Fibroblast of gingiva (primary cell): ENCODE results near the gene AGT.
"Not testable (repeated sequence)": the region's sequence is repeated elsewhere in the genome, so short reads cannot be mapped to it uniquely, and the experiment has no call there.

Experiments used
- DNase-seq: peaks from one replicate; pipeline ENCODE4 v3.0.0-alpha.2; 2011; ENCODE audit warnings: low read depth

The AGT gene

GRCh38 chr1:230706887-230707731, 6.8 kb downstream of the AGT start:
- no peak for DNase-seq

- no peak for DNase-seq
These were observed 7.8 kb downstream of the AGT start for GRCh38 chr1:230706020-230706699.

GRCh38 chr1:230705289-230706019, 8.5 kb downstream of the AGT start:
- DNase-seq, result no peak

- no peak for DNase-seq
These were observed 9.1 kb downstream of the AGT start for GRCh38 chr1:230704830-230705229.

GRCh38 chr1:230703679-230704385, 10.1 kb downstream of the AGT start:
- no peak for DNase-seq

GRCh38 chr1:230702934-230703678, 10.8 kb downstream of the AGT start:
- no peak for DNase-seq

- no peak for DNase-seq
These were observed 11.8 kb downstream of the AGT start for GRCh38 chr1:230701895-230702768.

GRCh38 chr1:230701434-230701833, 12.5 kb downstream of the AGT start:
- no peak for DNase-seq

GRCh38 chr1:230700132-230700531, 13.8 kb downstream of the AGT start:
- no peak for DNase-seq

GRCh38 chr1:230699716-230700115, 14.2 kb downstream of the AGT start:
- no peak for DNase-seq

GRCh38 chr1:230698964-230699363, 15.0 kb downstream of the AGT start:
- DNase-seq, result not testable (repeated sequence)

- DNase-seq, result no peak
These were observed 15.8 kb downstream of the AGT start for GRCh38 chr1:230698130-230698529.

GRCh38 chr1:230696722-230697437, 17.0 kb downstream of the AGT start:
- peak; percentile 39 for DNase-seq

- no peak for DNase-seq
These were observed 17.7 kb downstream of the AGT start for GRCh38 chr1:230696218-230696617.

- no peak for DNase-seq
These were observed 18.9 kb downstream of the AGT start for GRCh38 chr1:230694991-230695390.

- no peak for DNase-seq
These were observed 19.5 kb downstream of the AGT start for GRCh38 chr1:230694464-230694863.

- DNase-seq, result no peak
These were observed 20.1 kb downstream of the AGT start for GRCh38 chr1:230693777-230694176.

GRCh38 chr1:230693221-230693620, 20.7 kb downstream of the AGT start:
- DNase-seq, result no peak

- DNase-seq, result no peak
These were observed 22.3 kb downstream of the AGT start for GRCh38 chr1:230691615-230692014.

GRCh38 chr1:230690101-230690500, 23.8 kb downstream of the AGT start:
- DNase-seq, result no peak
